ENCODE data around the gene CYTH1. TPM values are rescaled to one million over a fixed set of nuclear protein-coding genes. Genes with fewer than 3 reads are reported as not detected.

Gene CYTH1
- total RNA-seq, 1 donor from 2014 or later = 62.9 TPM

- intact Hi-C loops (cut with DNase I) = no loop called here
- no peaks in the 10 kb centered on the region for H3K27me3 ChIP-seq
- no peak overlapping the region for H3K27ac ChIP-seq
- no peak for DNase-seq (ENCODE audit: extremely low spot score in 2 of 2)
- peaks cover 9% of the 10 kb centered on the region for H3K4me1 ChIP-seq
- H3K9me3 ChIP-seq = no peaks in the 10 kb centered on the region
- peaks cover 0 to 67% of the 10 kb centered on the region in 2 donors for H3K36me3 ChIP-seq
- no peak overlapping the region for H3K4me3 ChIP-seq
- TF ChIP-seq POLR2AphosphoS5 (IDR thresholded peaks at IDR 0.05; ENCODE audit: insufficient read depth in 1 of 2, low read depth in 1 of 2) = no peak
- TF ChIP-seq POLR2A (IDR thresholded peaks at IDR 0.05) = no peak
- TF ChIP-seq CTCF (IDR thresholded peaks at IDR 0.05) = no peak
Measured at GRCh38 chr17:78802008-78802407, 19.9 kb upstream of the CYTH1 start.

GRCh38 chr17:78800132-78800931 lies 18.3 kb upstream of the CYTH1 start:
- DNase-seq (ENCODE audit: extremely low spot score in 2 of 2) = no peak
- intact Hi-C loops (cut with DNase I) = no loop called here
- no peaks in the 10 kb centered on the region for H3K9me3 ChIP-seq
- no peak overlapping the region for H3K27ac ChIP-seq
- H3K4me1 ChIP-seq = peaks cover 9% of the 10 kb centered on the region
- peaks cover 0 to 67% of the 10 kb centered on the region in 2 donors for H3K36me3 ChIP-seq
- H3K4me3 ChIP-seq = no peak overlapping the region
- H3K27me3 ChIP-seq = no peaks in the 10 kb centered on the region
- TF ChIP-seq CTCF (IDR thresholded peaks at IDR 0.05) (no peak), POLR2A (IDR thresholded peaks at IDR 0.05) (no peak), POLR2AphosphoS5 (IDR thresholded peaks at IDR 0.05; ENCODE audit: insufficient read depth in 1 of 2, low read depth in 1 of 2) (no peak)

GRCh38 chr17:78798695-78799559 lies 16.9 kb upstream of the CYTH1 start:
- H3K27me3 ChIP-seq = no peaks in the 10 kb centered on the region
- H3K9me3 ChIP-seq = no peaks in the 10 kb centered on the region
- intact Hi-C loops (cut with DNase I) = no loop called here
- no peak for DNase-seq (ENCODE audit: extremely low spot score in 2 of 2)
- peaks cover 9% of the 10 kb centered on the region for H3K4me1 ChIP-seq
- H3K4me3 ChIP-seq = no peak overlapping the region
- H3K36me3 ChIP-seq = peaks cover 0 to 68% of the 10 kb centered on the region in 2 donors
- TF ChIP-seq POLR2A (IDR thresholded peaks at IDR 0.05) (no peak), CTCF (IDR thresholded peaks at IDR 0.05) (peak in 2 of 3 experiments; percentile 8 to 39)
- no peak overlapping the region for H3K27ac ChIP-seq

GRCh38 chr17:78797691-78798585 lies 15.9 kb upstream of the CYTH1 start:
- H3K36me3 ChIP-seq = peaks cover 0 to 64% of the 10 kb centered on the region in 2 donors

More at GRCh38 chr17:78797691-78798585, 15.9 kb upstream of the CYTH1 start:
- TF ChIP-seq CTCF (IDR thresholded peaks at IDR 0.05) = no peak
- TF ChIP-seq POLR2AphosphoS5 (IDR thresholded peaks at IDR 0.05; ENCODE audit: insufficient read depth in 1 of 2, low read depth in 1 of 2) = no peak
- TF ChIP-seq POLR2A (IDR thresholded peaks at IDR 0.05) = no peak
- H3K9me3 ChIP-seq = no peaks in the 10 kb centered on the region
- no peak overlapping the region for H3K27ac ChIP-seq
- intact Hi-C loops (cut with DNase I) = no loop called here
- H3K4me1 ChIP-seq = peaks cover 9% of the 10 kb centered on the region
- H3K4me3 ChIP-seq = no peak overlapping the region
- DNase-seq (ENCODE audit: extremely low spot score in 2 of 2) = no peak
- H3K27me3 ChIP-seq = no peaks in the 10 kb centered on the region

All from vagina (tissue), 2 donors.